Endothelial cell of umbilical vein (primary cell): ENCODE measurements around the gene DGKD. TPM values are rescaled to one million over a fixed set of nuclear protein-coding genes. Genes with fewer than 3 reads are reported as not detected.

ENCODE experiments used
- BruUV-seq: library from RNA; stranded (reverse); fragments of 400-500 nt; replicated peaks from 2 replicates; lab custom pipeline; 2021; lab: Mats Ljungman, UMichigan
- CTCF ChIA-PET: fragments of 300-600, 350-600 bp; sonication (Branson Sonifier 250); formaldehyde crosslinking; loops from one replicate; lab custom pipeline; 2021; ENCODE audit warnings: antibody characterized with exemption, inconsistent platforms; lab: Charles Lee
- POLR2A ChIA-PET: fragments of 300-600, 350-600 bp; sonication (Branson Sonifier 250); formaldehyde crosslinking; loops from one replicate; lab custom pipeline; 2021; ENCODE audit warnings: antibody characterized with exemption, inconsistent platforms; lab: Charles Lee
- DNase-seq: peaks from one replicate; pipeline ENCODE4 v3.0.0-alpha.2; 2011; ENCODE audit warnings: low read depth, low spot score
- FAIRE-seq: peaks from 2 replicates; lab custom pipeline; 2011; peaks lifted over from hg19 to GRCh38; lab: Jason Lieb, UNC
- H2AFZ ChIP-seq: 2 replicates; pipeline ENCODE4 v1.6.0; 2012; ENCODE audit warnings: low read depth, low read length, control low read depth, inconsistent platforms
- H3K27ac ChIP-seq: 2 replicates; pipeline ENCODE4 v1.5.1; 2011; ENCODE audit warnings: low read depth, mild to moderate bottlenecking, control low read depth, low read length, moderate library complexity; ENCODE audit not compliant: insufficient read depth
- H3K27me3 ChIP-seq, 2 experiments: 2 replicates each; pipeline versions ENCODE4 v1.6.0 to v1.6.1; 2011; ENCODE audit warnings: low read length in 2 of 2, mixed read lengths in 1 of 2; ENCODE audit not compliant: control insufficient read depth in 2 of 2, insufficient read depth in 2 of 2
- H3K36me3 ChIP-seq, 2 experiments: 2 replicates in 1 of 2; 3 replicates in 1 of 2; pipeline ENCODE4 v1.5.1; 2011; ENCODE audit warnings: low read length in 2 of 2, mild to moderate bottlenecking in 1 of 2, moderate library complexity in 1 of 2; ENCODE audit not compliant: control insufficient read depth in 2 of 2, insufficient read depth in 2 of 2; ENCODE audit errors: extremely low read depth in 1 of 2
- H3K4me1 ChIP-seq: 3 replicates; pipeline ENCODE4 v1.5.1; 2011; ENCODE audit warnings: mild to moderate bottlenecking, low read length; ENCODE audit not compliant: control insufficient read depth, insufficient read depth; ENCODE audit errors: extremely low read depth
- H3K4me2 ChIP-seq: 2 replicates; pipeline ENCODE4 v1.6.1; 2011; ENCODE audit warnings: low read length, control low read depth, mixed read lengths; ENCODE audit not compliant: insufficient read depth
- H3K4me3 ChIP-seq, 3 experiments: fragments of 200-600 bp in 1 of 3; sonication (generic), shearing (Covaris generic) in 1 of 3; replicated peaks in 1 of 3; 2 replicates each; pipeline ENCODE4 v1.5.1; 2011 to 2016; ENCODE audit warnings: control low read depth in 3 of 3, low read length in 3 of 3, mild to moderate bottlenecking in 2 of 3, inconsistent platforms in 1 of 3, low read depth in 1 of 3, moderate library complexity in 1 of 3; ENCODE audit not compliant: insufficient read depth in 1 of 3
- H3K79me2 ChIP-seq: 2 replicates; pipeline ENCODE4 v1.6.0; 2012; ENCODE audit warnings: low read length, inconsistent platforms; ENCODE audit not compliant: control insufficient read depth, insufficient read depth
- H3K9ac ChIP-seq: replicated peaks from 2 replicates; pipeline ENCODE3; 2011; ENCODE audit warnings: low read length, control low read depth; ENCODE audit not compliant: insufficient read depth; ENCODE audit errors: extremely low read depth
- H3K9me1 ChIP-seq: replicated peaks from 3 replicates; pipeline ENCODE4 v1.6.0; 2011; ENCODE audit warnings: mild to moderate bottlenecking, low read length; ENCODE audit not compliant: control insufficient read depth, insufficient read depth; ENCODE audit errors: extremely low read depth
- H3K9me3 ChIP-seq: replicated peaks from 2 replicates; pipeline ENCODE4 v1.5.1; 2012; ENCODE audit warnings: low read length, inconsistent platforms; ENCODE audit not compliant: control insufficient read depth, insufficient read depth
- H4K20me1 ChIP-seq: replicated peaks from 2 replicates; pipeline ENCODE3; 2011; ENCODE audit warnings: mild to moderate bottlenecking, low read length; ENCODE audit not compliant: control insufficient read depth, insufficient read depth; ENCODE audit errors: extremely low read depth
- EZH2 ChIP-seq: IDR thresholded peaks from 2 replicates; pipeline ENCODE4 v1.6.1; 2012; ENCODE audit warnings: borderline replicate concordance, low read depth, mild to moderate bottlenecking, moderate library complexity, low read length, inconsistent platforms; ENCODE audit not compliant: severe bottlenecking
- FOS ChIP-seq: IDR thresholded peaks from 2 replicates; pipeline ENCODE4 v1.6.1; 2011; ENCODE audit warnings: mild to moderate bottlenecking, low read length, moderate library complexity, borderline replicate concordance; ENCODE audit not compliant: insufficient read depth
- GATA2 ChIP-seq: IDR thresholded peaks from 2 replicates; pipeline ENCODE4 v1.7.0; 2011; ENCODE audit warnings: low read depth, mild to moderate bottlenecking, moderate library complexity, mixed read lengths, low read length; ENCODE audit not compliant: insufficient read length, insufficient read depth
- JUN ChIP-seq: IDR thresholded peaks from 2 replicates; pipeline ENCODE4 v1.6.1; 2011; ENCODE audit warnings: borderline replicate concordance, low read depth; ENCODE audit not compliant: insufficient read length, insufficient read depth
- MYC ChIP-seq: IDR thresholded peaks from one replicate; pipeline ENCODE4 v1.6.1; 2011; ENCODE audit warnings: mild to moderate bottlenecking, low read depth, low read length
- POLR2A ChIP-seq: IDR thresholded peaks from 2 replicates; pipeline ENCODE4 v1.6.1; 2012; ENCODE audit warnings: low read depth, mild to moderate bottlenecking, control low read depth, low read length
- POLR2AphosphoS5 ChIP-seq: IDR thresholded peaks from 2 replicates; pipeline ENCODE4 v1.6.1; 2012; ENCODE audit warnings: low read depth, mild to moderate bottlenecking, control low read depth, low read length, moderate library complexity; ENCODE audit not compliant: insufficient read depth
- dilution Hi-C: fragments of 300-500 bp; cut with MboI; formaldehyde crosslinking; loops from one replicate; pipeline ENCODE4 v1.15.0; 2019; ENCODE audit warnings: low sequenced_read_pairs; ENCODE audit not compliant: extremely low pct_ligation_motif_present
- intact Hi-C: fragments of 100-400 bp; cut with micrococcal nuclease; formaldehyde crosslinking; loops from one replicate; pipeline ENCODE4 v1.10.0; 2022
- polyA plus RNA-seq, 4 experiments: library from polyadenylated mRNA; depleted of rRNA in 3 of 4; stranded (reverse) in 3 of 4; unstranded in 1 of 4; fragments of >200 nt; gene quantifications; 2 replicates each; pipeline versions ENCODE4 v1.2.1 to v1.2.3, GENCODE V29; 2011 to 2012; ENCODE audit warnings: missing spikeins in 1 of 4
- total RNA-seq: library from RNA; stranded (reverse); gene quantifications from 2 replicates; pipeline ENCODE4 v1.2.3, GENCODE V29; 2021
- TF ChIP-seq, protein P1 (sequence below): IDR thresholded peaks from 2 replicates; pipeline ENCODE4 v1.6.1; 2011; ENCODE audit not compliant: insufficient read depth, insufficient read length
- TF ChIP-seq, protein P2 (sequence below), 2 donors: IDR thresholded peaks; 1 replicate in 1 of 2; 2 replicates in 1 of 2; pipeline ENCODE4 v1.5.1; 2011; ENCODE audit warnings: low read length in 2 of 2, mild to moderate bottlenecking in 2 of 2, moderate library complexity in 2 of 2, control low read depth in 1 of 2, inconsistent platforms in 1 of 2, low read depth in 1 of 2; ENCODE audit not compliant: insufficient read depth in 1 of 2; ENCODE audit errors: extremely low read depth in 1 of 2

Gene DGKD
- total and polyA plus RNA-seq, 2 donors (not counting 3 experiments of a cell fraction or from before 2014, with no cell fraction given), result 10.8 to 36.6 TPM

DNA sequence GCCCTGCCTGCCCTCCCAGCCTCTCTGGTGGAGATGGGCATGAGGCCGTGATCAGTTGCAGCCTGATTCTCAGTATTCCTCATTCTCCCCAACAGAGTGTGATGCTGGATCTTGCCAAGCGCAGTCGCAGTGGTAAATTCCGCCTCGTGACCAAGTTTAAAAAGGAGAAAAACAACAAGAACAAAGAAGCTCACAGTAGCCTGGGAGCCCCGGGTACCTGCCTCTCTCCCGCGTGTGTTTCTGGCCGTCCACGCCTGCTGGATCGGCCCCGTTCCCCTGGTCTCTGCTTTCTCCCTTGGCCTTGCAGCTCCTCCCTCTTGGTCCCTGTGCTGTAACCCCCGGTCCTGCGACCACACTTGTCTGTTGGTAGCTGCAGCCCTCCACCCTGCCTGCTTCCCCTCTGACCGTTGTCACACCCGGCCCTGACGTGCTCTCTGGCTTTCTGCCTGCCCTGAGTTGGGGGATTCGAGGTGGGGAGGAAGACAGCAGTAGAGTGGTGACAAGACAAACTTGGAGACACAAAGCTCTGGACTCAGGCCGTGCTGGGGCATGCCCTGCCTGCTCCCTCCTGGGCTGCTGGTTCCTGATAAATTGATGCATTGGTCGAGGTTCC, 112.8 kb downstream of the DGKD start:
- Histone ChIP-seq H3K9me3 (no peaks in the 10 kb centered on the region), H3K4me3 (no peak overlapping the region), H4K20me1 (no peaks in the 10 kb centered on the region), H3K4me2 (no peak overlapping the region), H2AFZ (no peak overlapping the region), H3K9me1 (no peaks in the 10 kb centered on the region), H3K4me1 (no peaks in the 10 kb centered on the region), H3K9ac (no peak overlapping the region), H3K79me2 (no peaks in the 10 kb centered on the region), H3K36me3 (peaks cover 0 to 16% of the 10 kb centered on the region in 2 experiments), H3K27me3 (no peaks in the 10 kb centered on the region), H3K27ac (no peak overlapping the region)
- POLR2A ChIA-PET, result no interaction called here
- DNase-seq (no peak), FAIRE-seq (no peak)
- TF ChIP-seq POLR2AphosphoS5 (no peak), JUN (no peak), EZH2 (no peak)
- TF ChIP-seq, protein P1, sequence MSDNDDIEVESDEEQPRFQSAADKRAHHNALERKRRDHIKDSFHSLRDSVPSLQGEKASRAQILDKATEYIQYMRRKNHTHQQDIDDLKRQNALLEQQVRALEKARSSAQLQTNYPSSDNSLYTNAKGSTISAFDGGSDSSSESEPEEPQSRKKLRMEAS, result no peak
- intact Hi-C loops, result no loop called here
- no TSS peak for BruUV-seq
- CTCF ChIA-PET, result no interaction called here
- dilution Hi-C loops, result no loop called here

DNA sequence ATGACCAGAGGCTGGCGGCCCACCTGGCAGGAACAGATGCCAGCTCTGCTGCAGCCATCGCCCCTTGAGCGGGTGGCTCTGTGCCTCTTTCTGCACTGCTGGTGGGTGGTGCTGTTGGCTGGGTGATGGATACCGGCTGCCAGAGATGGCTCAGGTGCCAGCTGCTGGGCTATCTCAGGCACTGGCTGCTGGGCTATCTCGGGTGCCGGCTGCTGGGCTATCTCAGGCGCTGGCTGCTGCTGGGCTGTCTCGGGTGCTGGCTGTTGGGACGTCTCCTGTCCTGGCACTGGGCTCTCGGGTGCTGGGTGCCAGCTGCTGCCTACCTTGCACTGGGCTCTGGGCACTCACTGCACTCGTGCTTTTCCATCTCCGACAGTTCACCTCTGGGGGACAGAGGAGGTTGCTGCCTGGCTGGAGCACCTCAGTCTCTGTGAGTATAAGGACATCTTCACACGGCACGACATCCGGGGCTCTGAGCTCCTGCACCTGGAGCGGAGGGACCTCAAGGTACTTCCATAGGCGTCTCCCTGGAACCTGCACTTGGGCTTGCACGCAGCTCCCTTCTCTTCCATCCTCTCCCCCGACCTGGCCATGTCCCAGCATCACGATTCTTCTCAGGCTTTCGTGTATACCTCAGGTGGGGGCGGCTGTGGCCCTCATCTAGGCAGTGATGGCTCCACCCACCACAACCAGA, 113.9 kb downstream of the DGKD start:
- ChIA-PET POLR2A (no interaction called here), CTCF (no interaction called here)
- H3K9ac ChIP-seq, result no peak overlapping the region
- no peaks in the 10 kb centered on the region for H3K27me3 ChIP-seq
- TF ChIP-seq FOS (no peak), POLR2AphosphoS5 (no peak), EZH2 (no peak), MYC (no peak), JUN (no peak), POLR2A (no peak), GATA2 (no peak)
- TF ChIP-seq, protein P1, result no peak
- TF ChIP-seq, protein P2, sequence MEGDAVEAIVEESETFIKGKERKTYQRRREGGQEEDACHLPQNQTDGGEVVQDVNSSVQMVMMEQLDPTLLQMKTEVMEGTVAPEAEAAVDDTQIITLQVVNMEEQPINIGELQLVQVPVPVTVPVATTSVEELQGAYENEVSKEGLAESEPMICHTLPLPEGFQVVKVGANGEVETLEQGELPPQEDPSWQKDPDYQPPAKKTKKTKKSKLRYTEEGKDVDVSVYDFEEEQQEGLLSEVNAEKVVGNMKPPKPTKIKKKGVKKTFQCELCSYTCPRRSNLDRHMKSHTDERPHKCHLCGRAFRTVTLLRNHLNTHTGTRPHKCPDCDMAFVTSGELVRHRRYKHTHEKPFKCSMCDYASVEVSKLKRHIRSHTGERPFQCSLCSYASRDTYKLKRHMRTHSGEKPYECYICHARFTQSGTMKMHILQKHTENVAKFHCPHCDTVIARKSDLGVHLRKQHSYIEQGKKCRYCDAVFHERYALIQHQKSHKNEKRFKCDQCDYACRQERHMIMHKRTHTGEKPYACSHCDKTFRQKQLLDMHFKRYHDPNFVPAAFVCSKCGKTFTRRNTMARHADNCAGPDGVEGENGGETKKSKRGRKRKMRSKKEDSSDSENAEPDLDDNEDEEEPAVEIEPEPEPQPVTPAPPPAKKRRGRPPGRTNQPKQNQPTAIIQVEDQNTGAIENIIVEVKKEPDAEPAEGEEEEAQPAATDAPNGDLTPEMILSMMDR (IDR thresholded peaks at IDR 0.05; ENCODE audit: extremely low read depth in 1 of 2, insufficient read depth in 1 of 2, low read depth in 1 of 2, low read length in 2 of 2), result no peak
- no peaks in the 10 kb centered on the region for H4K20me1 ChIP-seq
- H3K9me3 ChIP-seq, result no peaks in the 10 kb centered on the region
- no peak overlapping the region for H3K4me3 ChIP-seq
- no peak overlapping the region for H3K27ac ChIP-seq
- peaks cover 0 to 12% of the 10 kb centered on the region in 2 experiments for H3K36me3 ChIP-seq
- FAIRE-seq (no peak), DNase-seq (no peak)
- intact Hi-C loops, result no loop called here
- BruUV-seq, result no TSS peak
- no peaks in the 10 kb centered on the region for H3K9me1 ChIP-seq
- H3K4me2 ChIP-seq, result no peak overlapping the region
- dilution Hi-C loops, result no loop called here
- no peak overlapping the region for H2AFZ ChIP-seq
- H3K79me2 ChIP-seq, result no peaks in the 10 kb centered on the region
- H3K4me1 ChIP-seq, result no peaks in the 10 kb centered on the region
